Stimulated activated CD4-positive, alpha-beta T cell treated with anti-CD3 and anti-CD28 coated beads, TNF-alpha, amount 100 ng/mL, for 24 hours (primary cell): ENCODE data around the gene THSD7B.
"Not testable (repeated sequence)": the region's sequence is repeated elsewhere in the genome, so short reads cannot be mapped to it uniquely, and the experiment has no call there.

Experiments used
- DNase-seq, 3 experiments: peaks; one replicate each; pipeline ENCODE4 v3.0.0-alpha.2; 2020; ENCODE audit warnings: low read depth in 3 of 3

Gene THSD7B, protein sequence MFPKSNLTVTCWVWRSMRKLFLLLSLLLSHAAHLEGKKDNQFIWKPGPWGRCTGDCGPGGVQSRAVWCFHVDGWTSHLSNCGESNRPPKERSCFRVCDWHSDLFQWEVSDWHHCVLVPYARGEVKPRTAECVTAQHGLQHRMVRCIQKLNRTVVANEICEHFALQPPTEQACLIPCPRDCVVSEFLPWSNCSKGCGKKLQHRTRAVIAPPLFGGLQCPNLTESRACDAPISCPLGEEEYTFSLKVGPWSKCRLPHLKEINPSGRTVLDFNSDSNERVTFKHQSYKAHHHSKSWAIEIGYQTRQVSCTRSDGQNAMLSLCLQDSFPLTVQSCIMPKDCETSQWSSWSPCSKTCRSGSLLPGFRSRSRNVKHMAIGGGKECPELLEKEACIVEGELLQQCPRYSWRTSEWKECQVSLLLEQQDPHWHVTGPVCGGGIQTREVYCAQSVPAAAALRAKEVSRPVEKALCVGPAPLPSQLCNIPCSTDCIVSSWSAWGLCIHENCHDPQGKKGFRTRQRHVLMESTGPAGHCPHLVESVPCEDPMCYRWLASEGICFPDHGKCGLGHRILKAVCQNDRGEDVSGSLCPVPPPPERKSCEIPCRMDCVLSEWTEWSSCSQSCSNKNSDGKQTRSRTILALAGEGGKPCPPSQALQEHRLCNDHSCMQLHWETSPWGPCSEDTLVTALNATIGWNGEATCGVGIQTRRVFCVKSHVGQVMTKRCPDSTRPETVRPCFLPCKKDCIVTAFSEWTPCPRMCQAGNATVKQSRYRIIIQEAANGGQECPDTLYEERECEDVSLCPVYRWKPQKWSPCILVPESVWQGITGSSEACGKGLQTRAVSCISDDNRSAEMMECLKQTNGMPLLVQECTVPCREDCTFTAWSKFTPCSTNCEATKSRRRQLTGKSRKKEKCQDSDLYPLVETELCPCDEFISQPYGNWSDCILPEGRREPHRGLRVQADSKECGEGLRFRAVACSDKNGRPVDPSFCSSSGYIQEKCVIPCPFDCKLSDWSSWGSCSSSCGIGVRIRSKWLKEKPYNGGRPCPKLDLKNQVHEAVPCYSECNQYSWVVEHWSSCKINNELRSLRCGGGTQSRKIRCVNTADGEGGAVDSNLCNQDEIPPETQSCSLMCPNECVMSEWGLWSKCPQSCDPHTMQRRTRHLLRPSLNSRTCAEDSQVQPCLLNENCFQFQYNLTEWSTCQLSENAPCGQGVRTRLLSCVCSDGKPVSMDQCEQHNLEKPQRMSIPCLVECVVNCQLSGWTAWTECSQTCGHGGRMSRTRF (N-terminal part only)

DNA sequence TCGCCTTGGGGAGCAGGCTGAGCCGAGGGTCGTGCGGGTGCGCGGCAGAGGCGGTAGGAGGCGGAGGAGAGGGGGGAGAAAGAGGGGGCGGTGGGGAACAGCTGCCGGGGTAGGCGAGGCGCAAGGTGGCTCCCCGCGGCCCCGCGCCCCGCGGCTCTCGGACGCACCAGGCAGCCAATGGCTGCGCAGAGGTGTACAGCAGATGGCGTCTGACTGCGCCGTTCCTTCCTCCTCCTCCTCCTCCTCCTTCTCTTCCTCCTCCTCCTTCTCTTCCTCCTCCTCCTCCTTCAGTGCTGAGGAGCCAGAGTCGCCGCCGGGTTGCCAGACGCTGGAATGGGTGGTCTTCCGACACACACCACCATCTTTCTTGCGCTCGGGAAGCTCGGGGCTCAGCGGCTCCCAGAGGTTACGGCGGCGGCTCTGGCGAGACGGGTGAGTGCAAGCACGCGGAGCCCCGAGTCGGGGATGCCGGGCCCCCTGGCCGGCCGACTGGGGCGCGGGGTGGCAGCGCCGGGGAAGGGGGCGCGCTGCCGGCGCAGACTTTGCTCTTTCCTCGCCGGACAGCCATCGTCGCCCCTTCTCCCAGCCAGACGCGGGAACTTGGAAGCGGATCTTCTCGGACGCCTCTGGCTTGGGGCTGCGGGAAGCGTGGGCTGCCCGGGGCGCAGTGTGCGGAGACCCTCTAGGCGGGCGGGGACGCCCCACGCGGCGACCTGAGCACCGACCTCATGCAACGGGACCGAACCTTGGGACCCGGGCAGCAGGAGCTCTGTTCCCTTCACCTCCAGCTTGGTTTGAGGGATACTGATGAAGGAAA is at the start of gene THSD7B:
Gene THSD7B (plus strand): TSS at position 290 of the 817 bp plus-strand sequence. CDS start 116,634 bp downstream, outside the sequence.
- DNase-seq: no peak

DNA sequence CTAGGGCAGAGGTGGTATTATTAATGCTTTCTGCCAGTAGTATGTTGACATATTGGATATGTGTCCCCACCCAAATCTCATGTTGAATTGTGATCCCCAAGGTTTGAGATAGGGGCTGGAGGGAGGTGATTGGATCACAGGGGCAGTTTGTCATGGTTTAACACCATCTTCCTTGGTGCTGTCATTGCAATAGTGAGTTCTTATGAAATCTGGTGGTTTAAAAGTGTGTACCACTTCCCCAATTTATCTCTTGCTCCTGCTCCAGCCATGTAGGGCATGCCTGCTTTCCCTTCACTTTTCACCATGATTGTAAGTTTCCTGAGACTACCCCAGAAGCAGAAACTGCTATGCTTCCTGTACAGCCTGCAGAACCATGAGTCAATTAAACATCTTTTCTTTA is 47.1 kb upstream of the THSD7B start:
- DNase-seq: no peak

DNA sequence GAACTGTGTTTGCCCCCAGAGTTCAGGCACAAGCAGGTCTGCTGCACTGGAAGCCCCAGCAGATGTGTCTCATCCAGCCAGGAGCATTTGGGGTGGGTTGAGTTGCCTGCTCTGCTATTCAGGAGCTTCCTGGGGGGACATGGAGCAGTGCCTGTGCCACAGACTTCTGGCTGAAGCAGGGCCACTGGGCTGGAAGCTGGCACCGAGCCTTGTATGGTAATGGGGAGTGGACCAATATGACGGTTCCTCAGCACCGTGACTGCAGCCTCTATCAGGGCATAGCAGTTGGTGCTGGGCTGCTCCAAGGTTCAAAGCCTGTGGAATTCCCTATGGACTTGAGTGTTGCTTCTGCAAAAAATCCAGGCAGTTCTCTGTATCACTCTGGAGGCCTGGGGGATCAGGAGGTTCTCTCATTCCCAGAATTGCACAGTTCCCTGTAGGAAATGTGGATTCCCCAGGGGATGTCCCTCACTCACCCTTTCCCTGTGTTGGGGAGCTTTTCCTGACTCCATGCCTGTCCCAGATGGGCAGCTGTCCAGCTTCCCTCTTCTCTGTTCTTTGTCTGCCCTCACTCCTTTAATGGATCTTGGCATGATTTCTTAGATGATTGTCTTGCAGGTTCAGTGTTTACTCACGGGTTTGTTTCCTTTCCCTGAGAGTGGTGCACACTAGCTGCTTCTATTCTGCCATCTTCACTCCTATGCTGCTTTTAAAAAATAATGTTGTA is 37.2 kb upstream of the THSD7B start:
- no peak for DNase-seq

DNA sequence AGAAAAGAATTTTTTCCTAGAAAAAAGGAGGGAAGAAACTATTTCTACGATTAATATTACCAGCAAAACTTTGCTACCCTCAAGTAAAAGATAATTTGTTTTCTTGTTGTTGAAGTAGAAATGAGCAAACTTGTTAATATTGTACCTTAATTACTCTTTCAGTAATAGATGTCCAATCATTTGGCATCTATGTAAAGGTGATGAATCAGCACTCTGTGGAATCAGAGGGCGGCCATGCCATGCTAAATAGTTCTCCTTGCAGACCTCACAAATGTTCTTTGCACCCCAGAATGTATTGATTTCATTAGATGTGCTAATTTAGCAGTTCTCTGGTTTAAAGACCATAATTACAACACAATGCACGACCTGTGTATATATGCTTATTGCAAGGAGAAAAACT is 29.1 kb upstream of the THSD7B start:
- DNase-seq: no peak

DNA sequence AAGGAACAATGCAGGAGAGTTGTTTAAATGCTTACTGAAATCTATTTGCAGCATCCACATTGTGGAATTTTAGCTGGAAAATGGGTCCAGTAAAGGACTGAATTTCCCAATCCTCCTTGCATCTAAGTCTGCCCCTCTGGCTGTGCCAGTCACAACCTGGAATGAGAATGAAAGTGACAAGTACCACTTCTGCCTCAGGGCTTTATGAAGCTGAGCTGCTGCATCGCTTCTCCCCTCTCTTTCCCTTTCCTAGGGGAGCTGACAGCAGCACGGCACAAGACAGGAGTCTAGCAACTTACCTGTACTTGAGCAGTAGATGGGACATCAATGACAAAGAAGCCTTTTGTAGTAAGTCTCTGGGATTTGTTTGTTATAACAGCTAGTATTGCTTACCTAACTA is 27.3 kb upstream of the THSD7B start:
- no peak for DNase-seq

DNA sequence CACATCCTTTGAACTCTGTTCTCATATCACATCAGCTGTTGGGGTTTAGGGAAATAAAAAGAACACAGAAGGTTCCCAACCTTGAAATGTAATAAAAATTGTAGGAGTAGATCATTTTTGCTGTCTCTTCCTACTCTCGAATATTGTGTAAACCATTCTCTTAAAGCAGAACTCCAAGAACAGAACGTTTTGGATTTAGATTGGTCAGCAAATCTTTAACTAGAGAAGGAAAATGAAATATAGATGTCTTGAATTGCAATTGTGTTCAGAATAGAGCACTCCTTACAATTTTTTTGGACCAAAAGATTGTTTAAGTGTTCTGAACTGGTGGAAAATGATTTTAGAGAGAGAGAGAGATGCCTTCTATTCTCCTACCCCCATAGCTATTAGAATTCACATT is 23.9 kb upstream of the THSD7B start:
- DNase-seq: no peak

DNA sequence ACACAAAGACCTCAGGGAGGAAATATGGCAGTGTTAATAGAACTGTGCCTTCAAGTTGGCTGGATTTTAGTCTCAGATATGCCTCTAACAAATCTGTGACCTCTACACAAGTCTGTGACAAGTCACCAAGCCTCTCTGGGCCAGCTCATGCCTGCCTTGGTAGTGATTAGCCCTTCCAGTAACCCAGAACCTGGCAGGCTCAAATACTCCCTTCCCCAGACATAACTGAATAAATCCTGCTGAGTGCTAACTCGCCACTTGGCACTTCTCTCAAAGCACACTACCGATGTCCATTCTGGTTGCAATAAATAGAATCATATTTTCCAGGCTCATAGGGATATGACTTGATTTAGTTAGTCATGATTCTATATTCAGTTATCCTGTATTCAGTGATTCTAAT is 15.3 kb upstream of the THSD7B start:
- no peak for DNase-seq

DNA sequence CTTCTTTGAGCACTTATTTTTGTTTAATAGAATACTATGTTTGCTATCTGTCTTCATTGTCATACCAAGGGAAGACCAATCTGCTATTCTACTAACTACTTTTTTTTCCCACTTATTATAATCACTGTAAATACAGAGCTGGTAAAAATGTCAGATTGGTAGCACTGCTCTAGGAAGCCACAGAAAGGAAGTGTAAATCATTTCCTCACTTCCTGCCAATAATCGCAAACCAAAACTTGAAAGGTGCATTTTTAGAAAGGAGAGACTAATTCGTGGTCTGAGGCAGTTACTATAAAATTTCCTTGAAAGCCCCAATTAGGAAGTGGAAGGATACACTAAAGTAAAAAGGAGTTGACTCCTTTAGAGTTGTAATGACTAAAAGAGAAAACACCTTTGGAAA is 13.9 kb upstream of the THSD7B start:
- DNase-seq: no peak

DNA sequence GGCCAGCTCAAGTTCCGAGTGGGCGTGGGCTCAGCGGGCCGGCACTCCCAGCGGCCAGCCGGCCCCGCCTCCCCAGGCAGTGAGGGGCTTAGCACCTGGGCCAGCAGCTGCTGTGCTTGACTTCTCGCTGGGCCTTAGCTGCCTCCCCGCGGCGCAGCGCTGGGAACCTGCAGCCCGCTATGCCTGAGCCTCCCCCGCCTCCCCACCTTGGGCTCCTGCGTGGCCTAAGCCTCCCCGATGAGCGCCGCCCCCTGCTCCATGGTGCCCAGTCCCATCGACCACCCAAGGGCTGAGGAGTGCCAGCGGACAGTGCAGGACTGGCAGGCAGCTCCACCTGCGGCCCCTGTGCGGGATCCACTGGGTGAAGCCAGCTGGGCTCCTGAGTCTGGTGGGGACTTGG is 6.8 kb upstream of the THSD7B start:
- not testable (repeated sequence) for DNase-seq

DNA sequence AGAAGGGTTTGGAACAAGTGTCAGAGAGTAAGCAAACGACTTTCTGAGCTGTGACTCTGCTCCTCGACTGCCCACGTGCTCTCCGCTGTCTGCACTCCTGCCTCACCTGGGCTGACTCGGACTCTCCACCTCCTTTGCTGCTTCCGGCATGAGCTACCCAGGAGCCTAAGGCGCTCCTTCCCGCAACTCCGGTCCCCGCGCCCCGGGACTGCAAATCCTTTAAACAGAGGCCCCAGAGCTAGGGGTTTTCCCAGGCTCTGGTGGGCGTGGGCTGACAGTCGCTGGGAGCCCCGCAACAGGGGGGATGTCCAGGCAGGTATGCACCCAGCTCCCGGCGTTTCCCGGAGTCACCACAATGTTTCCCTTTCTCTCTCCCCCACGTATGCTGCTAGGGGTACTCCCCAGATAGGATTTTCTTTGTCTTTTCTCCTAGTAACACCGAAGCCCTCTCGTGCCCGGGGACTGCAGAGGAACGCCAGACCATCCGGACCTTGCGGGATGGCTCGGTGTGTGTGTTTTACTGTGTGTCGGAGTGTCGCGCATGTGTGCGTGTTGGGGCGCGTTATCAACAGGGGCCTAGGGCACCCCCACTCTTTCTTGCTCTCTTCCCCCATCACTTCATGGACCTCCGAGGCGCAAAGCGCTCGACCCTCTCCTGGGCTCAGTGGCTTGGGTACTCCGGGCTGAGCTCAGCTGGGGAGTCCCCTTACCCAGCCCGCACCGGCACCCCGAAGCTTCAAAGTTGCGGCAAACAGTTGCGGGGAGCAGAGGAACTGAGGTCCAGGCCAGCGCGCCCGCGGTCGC is 691 bp upstream of the THSD7B start:
- no peak for DNase-seq

DNA sequence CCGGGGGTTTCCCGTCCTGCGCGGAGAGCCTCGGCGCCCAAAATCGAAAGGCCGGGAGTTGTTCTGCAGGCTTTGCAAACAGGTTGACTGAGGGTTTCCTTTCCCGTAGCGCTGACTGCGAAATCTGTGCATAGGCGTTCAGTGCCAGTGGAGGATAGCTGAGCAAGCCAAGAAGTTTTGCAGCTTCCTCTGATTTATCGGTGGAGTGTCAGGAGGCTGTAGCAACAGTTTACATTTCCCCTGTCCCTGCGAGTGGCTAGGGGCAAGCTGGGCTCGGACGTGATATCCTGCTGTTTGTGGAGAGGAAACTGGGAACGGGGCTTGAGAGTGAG is 694 bp downstream of the THSD7B start:
- no peak for DNase-seq

DNA sequence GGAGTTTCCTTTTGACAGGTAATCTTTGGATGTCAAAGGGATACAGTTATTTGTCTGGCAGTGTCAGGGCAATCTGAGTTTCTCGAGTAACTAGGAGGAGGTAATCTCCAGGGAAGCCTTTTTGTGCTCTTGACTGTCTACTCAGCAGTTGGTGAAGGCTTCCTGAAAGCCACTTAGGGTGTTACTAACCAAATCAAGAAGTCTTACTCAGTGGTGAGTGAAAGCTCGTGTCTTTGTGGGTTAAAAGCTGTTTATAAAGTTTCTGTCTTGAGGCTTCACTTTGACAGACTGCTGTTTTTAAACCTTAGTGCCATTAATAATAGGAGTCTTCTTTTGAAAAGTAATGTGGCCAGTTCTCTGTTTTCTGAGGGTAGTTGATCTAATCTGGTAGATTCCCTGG is 1.7 kb downstream of the THSD7B start:
- no peak for DNase-seq

DNA sequence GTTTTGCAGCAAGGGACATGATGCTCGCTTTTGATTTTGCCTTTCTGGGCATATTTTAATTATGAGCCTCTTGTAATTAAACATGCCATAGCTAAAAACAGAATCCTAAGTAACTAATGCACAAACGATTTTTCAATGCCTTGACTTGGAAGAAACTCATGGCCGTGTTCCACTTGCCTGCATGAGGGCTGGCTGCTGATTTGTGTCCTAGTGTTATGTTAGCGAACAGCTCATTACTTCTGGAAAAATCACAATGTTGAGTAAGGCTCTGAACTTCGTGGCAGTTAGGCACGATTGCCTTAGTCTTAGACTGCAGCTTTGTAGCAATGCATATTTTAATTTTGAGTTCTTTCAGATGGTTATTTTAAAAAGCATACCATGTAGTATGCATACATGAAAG is 4.5 kb downstream of the THSD7B start:
- no peak for DNase-seq

DNA sequence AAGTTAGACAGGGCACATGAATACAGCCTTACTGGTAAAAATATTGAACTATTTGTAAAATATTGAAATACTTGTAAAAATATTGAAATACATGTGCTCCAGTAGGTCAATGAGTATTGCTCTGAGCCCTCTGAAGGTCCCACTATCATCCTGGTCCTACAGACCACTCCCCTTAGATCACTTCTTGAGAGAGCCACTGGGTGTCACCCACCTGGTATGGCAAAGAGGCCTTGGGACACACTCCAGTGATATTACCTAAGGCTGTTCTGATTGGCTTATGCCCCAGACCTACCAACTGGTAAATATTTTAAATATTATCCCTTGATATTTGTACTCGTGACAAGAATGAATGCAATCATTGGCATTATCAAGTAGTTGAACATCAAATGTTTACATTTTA is 5.0 kb downstream of the THSD7B start:
- DNase-seq: no peak

DNA sequence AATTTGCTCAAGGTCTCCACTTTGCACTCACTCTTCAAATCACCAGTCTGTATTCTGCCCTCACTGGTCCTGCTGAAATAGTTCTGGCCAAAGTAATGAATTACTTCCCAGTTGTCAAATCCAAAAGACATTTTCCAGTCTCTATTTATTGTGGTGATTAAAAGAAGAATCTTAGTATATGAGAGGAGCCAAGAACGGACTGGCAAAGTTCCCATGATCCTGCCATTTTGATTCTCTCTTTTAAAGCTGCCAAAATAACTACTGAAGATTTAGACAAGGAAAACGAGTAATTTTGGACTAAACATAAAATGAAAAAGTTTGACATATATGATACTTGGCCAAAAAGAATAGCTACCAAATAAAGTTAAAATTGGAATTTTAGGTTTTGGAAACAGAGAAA is 12.0 kb downstream of the THSD7B start:
- DNase-seq: no peak

DNA sequence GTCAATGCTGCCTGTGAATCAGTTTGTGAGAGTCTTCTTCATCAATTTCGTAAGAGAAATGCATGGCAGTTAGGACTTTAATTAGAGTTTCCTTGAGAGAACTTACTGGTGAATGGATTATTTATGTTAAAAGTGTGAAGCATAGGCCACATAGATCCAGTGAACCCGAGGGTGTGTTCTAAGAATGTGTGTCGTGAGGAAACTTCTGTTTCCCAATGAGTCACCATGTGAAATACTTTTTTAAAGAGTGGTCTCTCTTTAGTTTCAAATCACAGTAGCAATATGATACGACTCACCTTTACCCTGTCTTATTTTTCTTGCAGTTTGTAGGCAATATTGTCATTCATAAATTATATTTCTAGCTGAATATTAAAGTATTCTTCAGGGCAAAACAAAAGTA is 18.5 kb downstream of the THSD7B start:
- no peak for DNase-seq

DNA sequence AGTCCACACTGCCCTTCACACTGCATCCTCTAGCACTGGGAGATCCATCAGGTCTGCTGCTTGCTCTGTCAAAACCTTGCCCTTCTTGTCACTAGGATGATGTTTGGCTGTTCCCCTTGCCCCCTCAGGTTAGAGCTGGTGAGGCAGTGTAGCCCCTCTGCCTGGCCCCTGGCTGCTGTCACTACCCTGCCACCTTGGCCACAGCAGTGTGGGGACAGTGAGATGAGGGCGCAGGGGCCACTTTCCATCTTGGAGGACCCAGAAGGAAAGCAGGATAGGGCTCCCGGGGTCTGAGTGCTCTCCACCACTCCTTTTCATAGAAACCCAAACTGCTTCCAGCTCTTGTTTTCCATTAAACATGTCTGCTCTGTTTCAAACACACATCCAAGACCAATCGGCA is 19.9 kb downstream of the THSD7B start:
- no peak for DNase-seq

DNA sequence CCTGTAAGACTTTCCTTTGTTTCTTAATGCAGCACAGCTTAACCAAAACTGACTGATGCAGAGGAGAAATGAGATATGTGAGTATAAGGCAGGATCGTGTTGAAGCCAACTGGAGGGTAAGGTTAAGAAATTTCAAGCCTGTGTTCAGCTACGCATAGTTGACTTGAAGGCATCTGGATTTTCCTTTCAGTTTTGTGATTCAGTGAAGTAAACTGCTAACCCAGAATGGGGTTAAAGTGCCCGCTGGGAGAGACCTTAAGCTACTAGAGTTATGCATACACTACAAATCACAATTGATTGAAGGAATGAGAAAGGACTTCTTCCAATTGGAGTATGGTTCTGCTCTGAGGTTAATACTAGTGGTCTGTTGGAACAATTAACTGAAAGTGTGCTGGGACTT is 22.6 kb downstream of the THSD7B start:
- DNase-seq: no peak

DNA sequence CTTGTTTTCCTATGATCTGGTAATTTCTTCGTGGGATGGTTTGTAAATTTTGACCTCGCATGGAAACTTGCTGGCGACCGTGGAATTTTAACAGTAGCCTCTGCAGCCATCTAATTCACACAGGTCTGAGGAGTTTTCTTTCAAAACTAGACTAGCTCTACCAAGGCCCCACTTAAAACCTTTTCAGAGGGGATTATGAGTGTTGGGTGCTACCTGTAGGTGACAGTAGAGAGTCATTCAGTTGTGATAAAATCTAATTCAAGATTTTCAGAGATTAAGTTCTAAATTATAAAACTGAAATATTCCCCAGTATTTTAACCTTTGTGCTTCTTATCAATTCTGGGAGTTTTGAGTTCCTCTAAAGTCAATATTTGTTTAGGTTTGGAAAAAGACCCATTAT is 31.0 kb downstream of the THSD7B start:
- no peak for DNase-seq

DNA sequence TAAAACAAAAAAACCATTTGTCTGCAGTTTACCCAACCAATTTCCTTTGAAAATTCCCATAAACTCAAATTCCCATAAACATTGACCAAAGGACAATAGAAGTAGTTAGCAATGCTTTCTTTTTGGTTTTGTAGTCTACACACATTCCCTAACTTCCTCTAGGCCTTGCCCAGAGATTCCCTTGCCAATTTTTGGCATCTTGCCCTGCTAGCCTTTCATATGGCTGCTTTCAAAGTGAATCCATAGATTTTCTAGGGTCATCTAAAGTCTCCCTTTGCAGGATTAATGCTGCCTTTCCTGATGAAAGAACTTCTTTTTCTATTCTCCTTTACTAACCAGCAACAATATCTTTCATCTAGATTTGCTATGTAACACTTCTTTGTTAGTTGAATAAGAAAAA is 33.4 kb downstream of the THSD7B start:
- no peak for DNase-seq
